ENCODE results near the gene KANK3.

DNA sequence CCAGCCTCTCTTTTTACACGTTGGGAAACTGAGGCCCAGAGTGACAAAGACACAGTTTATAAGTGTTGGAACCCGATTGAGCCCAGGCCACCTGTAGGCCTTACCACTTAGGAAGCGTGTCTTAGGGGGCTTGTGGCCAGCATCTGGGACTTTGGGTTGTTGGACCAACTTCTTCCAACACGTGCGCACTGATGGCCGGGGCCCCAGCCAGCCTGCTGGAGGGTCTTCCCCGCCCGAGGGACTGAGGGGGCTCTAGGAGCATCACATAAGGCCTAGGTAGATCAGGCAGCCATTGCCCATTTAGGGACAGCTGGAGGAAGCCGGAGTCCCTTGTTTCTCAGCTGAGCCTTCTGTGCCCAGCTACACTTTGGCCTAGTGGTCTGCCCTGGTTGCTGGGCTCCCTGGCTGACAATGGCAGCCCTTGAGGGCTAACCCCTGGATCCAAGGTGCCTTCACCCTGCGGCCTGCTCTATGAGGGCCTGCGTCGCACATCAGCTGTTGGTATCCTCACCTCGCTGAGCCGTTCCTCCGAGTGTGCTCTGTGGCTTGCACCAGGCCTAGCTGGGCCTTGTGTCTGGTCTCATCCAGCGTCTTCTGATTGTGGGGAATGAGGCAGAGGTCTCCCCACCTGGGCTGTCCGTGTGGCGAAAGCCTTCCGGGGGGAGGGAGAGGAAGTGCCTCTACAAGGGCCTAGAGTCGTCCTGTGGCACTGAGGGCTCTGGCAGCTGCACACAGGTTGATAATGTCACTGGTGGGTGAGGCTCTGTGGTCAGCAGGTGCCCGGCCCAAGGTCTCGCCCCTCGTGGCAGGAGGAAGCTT is 48.3 kb upstream of the KANK3 start:
- TF ChIP-seq, protein P1, sequence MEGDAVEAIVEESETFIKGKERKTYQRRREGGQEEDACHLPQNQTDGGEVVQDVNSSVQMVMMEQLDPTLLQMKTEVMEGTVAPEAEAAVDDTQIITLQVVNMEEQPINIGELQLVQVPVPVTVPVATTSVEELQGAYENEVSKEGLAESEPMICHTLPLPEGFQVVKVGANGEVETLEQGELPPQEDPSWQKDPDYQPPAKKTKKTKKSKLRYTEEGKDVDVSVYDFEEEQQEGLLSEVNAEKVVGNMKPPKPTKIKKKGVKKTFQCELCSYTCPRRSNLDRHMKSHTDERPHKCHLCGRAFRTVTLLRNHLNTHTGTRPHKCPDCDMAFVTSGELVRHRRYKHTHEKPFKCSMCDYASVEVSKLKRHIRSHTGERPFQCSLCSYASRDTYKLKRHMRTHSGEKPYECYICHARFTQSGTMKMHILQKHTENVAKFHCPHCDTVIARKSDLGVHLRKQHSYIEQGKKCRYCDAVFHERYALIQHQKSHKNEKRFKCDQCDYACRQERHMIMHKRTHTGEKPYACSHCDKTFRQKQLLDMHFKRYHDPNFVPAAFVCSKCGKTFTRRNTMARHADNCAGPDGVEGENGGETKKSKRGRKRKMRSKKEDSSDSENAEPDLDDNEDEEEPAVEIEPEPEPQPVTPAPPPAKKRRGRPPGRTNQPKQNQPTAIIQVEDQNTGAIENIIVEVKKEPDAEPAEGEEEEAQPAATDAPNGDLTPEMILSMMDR (IDR thresholded peaks at IDR 0.05), result no peak
- no peak for TF ChIP-seq POLR2A (IDR thresholded peaks at IDR 0.05)

Measured in Peyer's patch (tissue), 4 donors.